ENCODE data around the gene AHNAK. TPM values are rescaled to one million over a fixed set of nuclear protein-coding genes. Genes with fewer than 3 reads are reported as not detected.
A peak's percentile ranks its signal among the peaks of the same experiment; 100 is the strongest.

Gene AHNAK
- polyA plus RNA-seq, 3 donors = 27.1 to 199 (median 193) TPM

- WGBS, 3 donors = 87 to 94% (median 90%) methylated on average over 4 of the region's 4 CpGs
- H3K27ac ChIP-seq (ENCODE audit: low read depth, low read length) = no peak overlapping the region
These were observed 57.4 kb downstream of the AHNAK start for GRCh38 chr11:62489204-62489603.

GRCh38 chr11:62487738-62488551, 58.7 kb downstream of the AHNAK start:
- 36 to 57% (median 46%) methylated on average over 19 of the region's 19 CpGs for WGBS, 3 donors
- H3K27ac ChIP-seq (ENCODE audit: low read depth, low read length) = no peak overlapping the region

GRCh38 chr11:62487136-62487535, 59.5 kb downstream of the AHNAK start:
- WGBS, 3 donors = 76 to 93% (median 91%) methylated on average over 8 of the region's 8 CpGs
- no peak overlapping the region for H3K27ac ChIP-seq (ENCODE audit: low read depth, low read length)

- 91 to 97% (median 95%) methylated on average over 6 of the region's 6 CpGs for WGBS, 3 donors
- H3K27ac ChIP-seq (ENCODE audit: low read depth, low read length) = no peak overlapping the region
These were observed 62.3 kb downstream of the AHNAK start for GRCh38 chr11:62484352-62484751.

GRCh38 chr11:62482753-62483152, 63.9 kb downstream of the AHNAK start:
- H3K27ac ChIP-seq (ENCODE audit: low read depth, low read length) = no peak overlapping the region
- 63 to 83% (median 82%) methylated on average over 6 of the region's 6 CpGs for WGBS, 3 donors

- peak overlapping the region; percentile 19 for H3K27ac ChIP-seq (ENCODE audit: low read depth, low read length)
- WGBS, 3 donors = 60 to 76% (median 61%) methylated on average over 7 of the region's 7 CpGs
These were observed 66.9 kb downstream of the AHNAK start for GRCh38 chr11:62479631-62480201.

- H3K27ac ChIP-seq (ENCODE audit: low read depth, low read length) = no peak overlapping the region
- 74 to 94% (median 94%) methylated on average over 5 of the region's 5 CpGs for WGBS, 3 donors
These were observed 68.7 kb downstream of the AHNAK start for GRCh38 chr11:62477927-62478326.

- H3K27ac ChIP-seq (ENCODE audit: low read depth, low read length) = no peak overlapping the region
- 75 to 79% (median 76%) methylated on average over 9 of the region's 9 CpGs for WGBS, 3 donors
These were observed 74.3 kb downstream of the AHNAK start for GRCh38 chr11:62472063-62472884.

- WGBS, 3 donors = 95 to 98% (median 96%) methylated on average over 7 of the region's 7 CpGs
- no peak overlapping the region for H3K27ac ChIP-seq (ENCODE audit: low read depth, low read length)
These were observed 75.0 kb downstream of the AHNAK start for GRCh38 chr11:62471603-62472002.

GRCh38 chr11:62468577-62468976, 78.0 kb downstream of the AHNAK start:
- H3K27ac ChIP-seq (ENCODE audit: low read depth, low read length) = no peak overlapping the region
- 67 to 84% (median 68%) methylated on average over 2 of the region's 2 CpGs for WGBS, 3 donors

- 71 to 88% (median 84%) methylated on average over 2 of the region's 2 CpGs for WGBS, 3 donors
- no peak overlapping the region for H3K27ac ChIP-seq (ENCODE audit: low read depth, low read length)
These were observed 80.2 kb downstream of the AHNAK start for GRCh38 chr11:62466444-62466843.

- 53 to 81% (median 65%) methylated on average over 7 of the region's 7 CpGs for WGBS, 3 donors
- H3K27ac ChIP-seq (ENCODE audit: low read depth, low read length) = no peak overlapping the region
These were observed 82.0 kb downstream of the AHNAK start for GRCh38 chr11:62464655-62465054.

GRCh38 chr11:62463121-62463542, 83.5 kb downstream of the AHNAK start:
- no peak overlapping the region for H3K27ac ChIP-seq (ENCODE audit: low read depth, low read length)
- 76 to 86% (median 82%) methylated on average over 6 of the region's 6 CpGs for WGBS, 3 donors

- WGBS, 3 donors = 73 to 93% (median 91%) methylated on average over 9 of the region's 9 CpGs
- no peak overlapping the region for H3K27ac ChIP-seq (ENCODE audit: low read depth, low read length)
These were observed 84.1 kb downstream of the AHNAK start for GRCh38 chr11:62462508-62462892.

GRCh38 chr11:62461740-62462507, 84.7 kb downstream of the AHNAK start:
- WGBS, 3 donors = 73 to 80% (median 77%) methylated on average over 15 of the region's 15 CpGs
- no peak overlapping the region for H3K27ac ChIP-seq (ENCODE audit: low read depth, low read length)

- no peak overlapping the region for H3K27ac ChIP-seq (ENCODE audit: low read depth, low read length)
- 77 to 85% (median 81%) methylated on average over 1 of the region's 1 CpG for WGBS, 3 donors
These were observed 87.5 kb downstream of the AHNAK start for GRCh38 chr11:62459080-62459479.

GRCh38 chr11:62458212-62459002, 88.2 kb downstream of the AHNAK start:
- WGBS, 3 donors = 45 to 52% (median 50%) methylated on average over 4 of the region's 4 CpGs
- no peak overlapping the region for H3K27ac ChIP-seq (ENCODE audit: low read depth, low read length)

- no peak overlapping the region for H3K27ac ChIP-seq (ENCODE audit: low read depth, low read length)
These were observed 89.1 kb downstream of the AHNAK start for GRCh38 chr11:62457478-62457877.

More at GRCh38 chr11:62457478-62457877, 89.1 kb downstream of the AHNAK start:
- WGBS, 3 donors = 69 to 81% (median 72%) methylated on average over 4 of the region's 4 CpGs

Data from adipose tissue (tissue), 3 donors.